Breast epithelium (tissue), 4 donors: Measurements from ENCODE around the gene ONECUT2. TPM values are rescaled to one million over a fixed set of nuclear protein-coding genes. Genes with fewer than 3 reads are reported as not detected.

Experiments
- DNase-seq, 2 donors: peaks; one replicate each; pipeline ENCODE4 v3.0.0-alpha.2; 2019; ENCODE audit warnings: low spot score in 2 of 2
- H3K27ac ChIP-seq, 2 donors: fragments of 200-600 bp; sonication (generic) in 1 of 2; one replicate each; pipeline ENCODE4 v1.5.1; 2016 to 2019; ENCODE audit warnings: mild to moderate bottlenecking in 1 of 2
- H3K27me3 ChIP-seq, 2 donors: fragments of 200-600 bp; sonication (generic) in 1 of 2; one replicate each; pipeline versions ENCODE4 v1.5.1 to v1.6.0; 2017 to 2019; ENCODE audit warnings: control low read depth in 1 of 2, mild to moderate bottlenecking in 1 of 2
- H3K36me3 ChIP-seq: fragments of 200-600 bp; one replicate; pipeline ENCODE4 v1.5.1; 2019
- H3K4me1 ChIP-seq, 2 donors: fragments of 200-600 bp; sonication (generic); one replicate each; pipeline ENCODE4 v1.5.1; 2016 to 2019; ENCODE audit warnings: control low read depth in 1 of 2
- H3K4me3 ChIP-seq, 3 donors: fragments of 200-600 bp; sonication (generic); 1 replicate in 2 of 3; 2 replicates in 1 of 3; pipeline ENCODE4 v1.5.1; 2016 to 2019; ENCODE audit warnings: mild to moderate bottlenecking in 3 of 3, moderate library complexity in 2 of 3
- H3K9me3 ChIP-seq, 2 donors: fragments of 200-600 bp; sonication (generic) in 1 of 2; one replicate each; pipeline ENCODE4 v1.5.1; 2016 to 2019; ENCODE audit warnings: control low read depth in 1 of 2
- CTCF ChIP-seq, 3 donors: fragments of 450-650 bp; IDR thresholded peaks; one replicate each; pipeline ENCODE4 v1.5.1; 2016 to 2017; ENCODE audit warnings: antibody characterized with exemption in 3 of 3, mild to moderate bottlenecking in 3 of 3, moderate library complexity in 3 of 3
- POLR2A ChIP-seq: fragments of 450-650 bp; IDR thresholded peaks from one replicate; pipeline ENCODE4 v1.6.1; 2016; ENCODE audit warnings: antibody characterized with exemption, mild to moderate bottlenecking, moderate library complexity
- POLR2AphosphoS5 ChIP-seq, 3 donors: sonication (generic); formaldehyde crosslinking; IDR thresholded peaks; one replicate each; pipeline ENCODE4 v1.6.1; 2017; ENCODE audit warnings: antibody characterized with exemption in 3 of 3
- intact Hi-C: fragments of 100-400 bp; cut with DNase I; formaldehyde crosslinking; loops from one replicate; pipeline ENCODE4 v1.15.1; 2023; ENCODE audit warnings: low total_unique reads
- total RNA-seq, 3 donors: library from RNA; depleted of rRNA; stranded (reverse); fragments of >200 nt; gene quantifications; one replicate each; pipeline ENCODE4 v1.1.0, GENCODE V29; 2016

Gene ONECUT2
- total RNA-seq, 3 donors from 2014 or later = under 0.01 TPM; not detected in 2

- Histone ChIP-seq H3K4me1 (peaks cover 0 to 15% of the 10 kb centered on the region in 2 donors), H3K4me3 (peak overlapping the region in 1 of 3 donors; percentile 70), H3K9me3 (no peaks in the 10 kb centered on the region), H3K27me3 (peaks cover 6 to 91% of the 10 kb centered on the region in 2 donors), H3K27ac (no peak overlapping the region), H3K36me3 (no peaks in the 10 kb centered on the region)
- no peak for DNase-seq
- TF ChIP-seq CTCF (IDR thresholded peaks at IDR 0.05) (no peak), POLR2AphosphoS5 (IDR thresholded peaks at IDR 0.05) (no peak)
- intact Hi-C loops = no loop called here
Measured at GRCh38 chr18:57438743-57439608, 3.8 kb downstream of the ONECUT2 start.

GRCh38 chr18:57439609-57439968 is 4.4 kb downstream of the ONECUT2 start:
- no peak for DNase-seq
- H3K9me3 ChIP-seq = no peaks in the 10 kb centered on the region
- no peak for TF ChIP-seq POLR2A
- no peak for TF ChIP-seq CTCF (IDR thresholded peaks at IDR 0.05)
- H3K36me3 ChIP-seq = no peaks in the 10 kb centered on the region
- H3K4me3 ChIP-seq = peak overlapping the region in 1 of 3 donors; percentile 25
- intact Hi-C loops = no loop called here
- H3K4me1 ChIP-seq = peaks cover 0 to 15% of the 10 kb centered on the region in 2 donors
- H3K27me3 ChIP-seq = peaks cover 6 to 91% of the 10 kb centered on the region in 2 donors
- no peak overlapping the region for H3K27ac ChIP-seq

- Histone ChIP-seq H3K9me3 (no peaks in the 10 kb centered on the region), H3K4me1 (peaks cover 0 to 15% of the 10 kb centered on the region in 2 donors), H3K36me3 (no peaks in the 10 kb centered on the region), H3K27me3 (peaks cover 6 to 88% of the 10 kb centered on the region in 2 donors), H3K4me3 (peak overlapping the region in 1 of 3 donors; percentile 25), H3K27ac (no peak overlapping the region)
- no peak for DNase-seq
- intact Hi-C loops = no loop called here
- no peak for TF ChIP-seq POLR2A
- no peak for TF ChIP-seq CTCF (IDR thresholded peaks at IDR 0.05)
- no peak for TF ChIP-seq POLR2AphosphoS5 (IDR thresholded peaks at IDR 0.05)
Measured at GRCh38 chr18:57439985-57440330, 4.8 kb downstream of the ONECUT2 start.

GRCh38 chr18:57440331-57441070 is 5.3 kb downstream of the ONECUT2 start:
- Histone ChIP-seq H3K4me1 (peaks cover 0 to 15% of the 10 kb centered on the region in 2 donors), H3K36me3 (no peaks in the 10 kb centered on the region), H3K27me3 (peaks cover 6 to 92% of the 10 kb centered on the region in 2 donors), H3K27ac (no peak overlapping the region), H3K9me3 (no peaks in the 10 kb centered on the region), H3K4me3 (no peak overlapping the region)
- TF ChIP-seq CTCF (IDR thresholded peaks at IDR 0.05) = no peak
- no peak for DNase-seq
- intact Hi-C loops = no loop called here
